HG03521 (cell line): ENCODE measurements around the gene FZR1.
"Not testable (repeated sequence)": the region's sequence is repeated elsewhere in the genome, so short reads cannot be mapped to it uniquely, and the experiment has no call there.

Experiments used
- ATAC-seq: cut with Tn5 transposase; IDR thresholded peaks from one replicate; pipeline ENCODE4 v1.9.1; 2021; ENCODE audit warnings: mild to moderate bottlenecking, moderate library complexity; ENCODE audit not compliant: unreplicated experiment

FZR1 gene

DNA sequence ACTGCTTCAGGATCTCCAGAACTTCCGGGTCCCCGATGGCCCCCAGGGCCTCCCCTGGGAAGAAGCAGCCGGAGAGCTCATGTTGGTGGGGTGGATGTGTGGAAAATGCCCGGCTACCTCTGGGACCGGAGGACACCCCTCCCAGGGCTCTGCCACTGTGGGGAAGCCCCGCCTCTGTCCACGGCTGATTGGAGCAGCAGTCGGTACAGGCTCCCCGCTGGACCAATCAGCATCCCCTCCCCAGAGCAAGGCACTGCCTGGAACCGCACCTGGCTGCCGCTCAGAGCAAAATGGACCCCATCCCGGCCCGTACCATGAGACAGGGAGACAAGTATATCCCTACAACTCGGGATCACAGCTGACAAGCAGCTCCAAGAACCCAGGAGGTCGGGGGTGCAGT, 12.1 kb upstream of the FZR1 start:
- no peak for ATAC-seq

DNA sequence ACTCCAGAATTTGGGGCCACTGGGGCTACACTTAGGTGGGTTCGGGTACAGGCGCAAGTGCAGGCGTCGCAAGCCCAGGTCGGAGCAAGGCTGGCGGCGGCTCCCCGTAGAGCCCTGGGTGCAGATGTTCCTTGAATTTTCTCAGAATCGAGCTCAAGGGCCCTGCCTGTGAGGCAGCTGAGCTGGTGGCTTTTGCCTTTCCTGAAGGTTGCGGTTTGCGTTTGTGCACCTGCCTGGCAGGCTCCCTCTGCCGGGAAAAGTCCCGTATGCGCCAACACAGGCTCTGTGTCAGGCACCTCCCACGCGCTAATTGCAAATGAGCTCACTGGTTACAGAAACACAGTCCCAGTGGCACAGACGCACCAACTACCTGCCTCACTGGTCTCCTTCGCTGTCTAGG, 11.6 kb upstream of the FZR1 start:
- no peak for ATAC-seq

DNA sequence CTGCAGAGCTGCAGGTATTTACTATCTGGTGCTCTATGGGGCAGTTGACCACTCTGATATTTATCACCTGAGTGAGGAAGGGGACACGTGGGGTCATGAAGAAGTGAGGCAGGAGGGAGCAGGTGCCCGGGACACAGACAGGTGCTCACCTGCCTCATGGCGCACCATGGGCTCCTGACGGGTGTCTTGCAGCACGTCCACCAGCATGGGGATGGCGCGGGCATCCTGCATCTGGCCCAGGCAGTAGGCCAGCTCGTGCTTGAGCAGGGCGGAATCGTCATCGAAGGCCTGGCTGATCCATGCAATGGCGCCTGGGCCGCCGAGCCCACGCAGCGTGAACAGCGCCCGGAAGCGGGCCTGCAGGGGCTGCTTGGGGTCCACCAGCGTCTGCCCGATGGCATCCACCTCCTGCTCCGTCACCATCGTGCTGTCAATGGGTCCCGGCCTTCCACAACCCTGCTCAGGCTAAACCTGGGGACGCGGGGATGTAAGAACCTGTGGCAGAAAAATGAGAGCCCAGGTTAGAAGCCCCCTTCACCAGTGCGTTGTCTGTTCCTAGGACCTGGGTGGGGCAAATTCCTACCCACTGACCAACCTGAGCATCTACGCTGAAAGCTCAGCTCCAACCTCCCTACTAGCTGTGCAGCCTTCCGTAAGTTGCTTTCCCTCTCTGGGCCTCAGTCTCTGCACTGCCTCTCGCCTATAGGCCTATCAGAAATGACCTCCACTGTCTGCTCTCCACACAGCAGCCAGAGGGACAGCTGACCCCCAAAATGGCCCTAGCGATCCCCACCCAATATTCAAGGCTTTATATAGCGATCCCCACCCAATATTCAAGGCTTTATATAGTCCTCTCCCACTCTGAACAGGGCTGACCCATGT, 9.5 kb upstream of the FZR1 start:
- no peak for ATAC-seq

DNA sequence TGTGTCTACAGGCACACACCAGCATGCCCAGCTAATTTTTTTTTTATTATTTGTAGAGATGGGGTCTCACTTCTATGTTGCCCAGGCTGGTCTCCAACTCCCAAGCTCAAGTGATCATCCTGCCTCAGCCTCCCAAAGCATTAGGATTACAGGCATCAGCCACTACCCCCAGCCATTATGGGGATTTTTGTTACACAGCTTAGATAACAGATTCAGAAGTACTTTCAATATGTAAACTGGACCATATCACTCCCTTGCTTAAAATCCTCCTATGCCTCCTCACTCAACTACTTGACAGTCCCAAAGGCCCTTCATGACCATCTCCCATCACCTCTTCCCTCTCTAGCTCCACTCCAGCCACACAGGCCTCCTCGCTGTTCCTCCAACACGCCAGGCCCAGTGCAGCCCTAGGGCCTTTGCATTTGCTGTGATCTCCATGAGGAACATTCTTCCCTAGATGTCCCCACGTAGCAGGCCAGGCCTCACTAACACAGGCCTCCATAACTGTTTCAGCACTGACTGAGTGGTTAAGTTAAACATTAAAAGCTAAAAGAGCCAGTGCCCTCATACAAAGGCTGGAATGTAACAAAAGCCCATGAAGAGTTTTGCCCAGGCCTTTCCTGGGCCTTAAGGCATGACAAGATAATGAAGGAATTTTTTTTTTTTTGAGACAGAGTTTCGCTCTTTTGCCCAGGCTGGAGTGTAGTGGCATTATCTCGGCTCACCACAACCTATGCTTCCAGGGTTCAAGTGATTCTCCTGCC, 8.2 kb upstream of the FZR1 start:
- no peak for ATAC-seq

DNA sequence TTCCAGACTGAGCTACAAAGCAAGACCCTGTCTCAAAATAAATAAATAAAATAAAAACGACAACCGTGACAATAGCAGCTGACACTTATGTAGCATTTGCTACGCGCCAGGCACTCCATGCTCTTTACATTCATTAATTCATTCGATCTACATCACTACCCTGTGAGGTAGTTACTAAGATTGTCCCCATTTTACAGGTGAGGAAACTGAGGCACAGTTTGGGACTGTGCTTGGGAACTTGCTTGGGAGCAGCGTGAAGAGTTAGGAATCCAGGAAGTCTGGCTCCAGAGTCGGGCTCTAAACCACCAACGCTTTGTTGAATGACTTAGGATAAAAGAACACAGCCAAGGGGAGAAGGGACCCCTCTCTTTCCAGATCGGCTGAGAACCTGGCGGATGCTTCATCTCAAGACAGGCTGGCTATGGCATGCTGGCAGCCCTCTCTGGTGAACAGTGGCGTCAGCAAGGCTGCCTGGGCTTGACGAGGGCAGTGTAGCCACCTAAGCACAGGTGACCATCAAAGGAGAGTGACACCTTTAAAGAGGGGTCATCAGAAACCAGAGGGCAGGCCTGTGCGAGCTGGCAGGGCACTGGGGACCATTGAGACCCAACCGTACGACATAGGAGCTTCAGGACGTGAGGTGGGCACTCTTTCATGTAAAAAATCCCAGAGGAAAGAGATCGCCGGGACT, 6.2 kb upstream of the FZR1 start:
- ATAC-seq, result no peak

DNA sequence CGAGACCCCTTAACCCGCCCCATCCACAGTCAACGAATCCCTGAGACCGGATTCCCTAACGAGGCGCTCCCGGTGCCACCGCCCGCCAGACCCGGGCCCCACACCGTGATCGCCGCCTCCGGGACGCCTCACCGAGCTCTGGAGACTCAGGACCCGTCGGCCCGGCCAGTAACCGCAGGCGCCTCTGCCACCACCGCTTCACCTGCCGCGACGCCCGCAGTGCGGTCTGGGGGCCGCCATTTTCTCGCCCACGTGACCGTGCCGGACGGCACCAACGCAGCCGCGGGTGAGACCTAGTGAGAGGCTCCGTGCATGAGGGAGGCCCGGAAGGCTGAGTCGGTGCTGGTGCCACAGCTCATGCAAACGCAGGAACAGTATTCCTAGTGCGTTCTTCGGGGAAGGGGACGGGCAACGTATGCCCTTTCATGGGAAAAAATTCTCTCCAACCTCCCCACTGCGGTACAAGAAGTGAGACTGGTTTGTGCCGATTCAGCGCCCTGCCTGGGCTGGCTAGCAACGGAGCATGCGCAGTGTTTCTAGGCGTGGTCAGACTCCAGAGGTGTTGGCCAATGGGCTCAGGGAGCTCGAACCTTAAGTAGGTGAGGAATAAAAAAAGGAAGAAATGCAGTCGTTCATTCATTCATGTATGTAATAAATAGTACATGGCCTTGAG, 5.5 kb upstream of the FZR1 start, which contains the start of gene DOHH:
Gene DOHH, minus strand, starts transcription at position 246 of the 673 bp plus-strand sequence. CDS start 3,860 bp downstream, outside the sequence.
- peak; percentile 71 for ATAC-seq

DNA sequence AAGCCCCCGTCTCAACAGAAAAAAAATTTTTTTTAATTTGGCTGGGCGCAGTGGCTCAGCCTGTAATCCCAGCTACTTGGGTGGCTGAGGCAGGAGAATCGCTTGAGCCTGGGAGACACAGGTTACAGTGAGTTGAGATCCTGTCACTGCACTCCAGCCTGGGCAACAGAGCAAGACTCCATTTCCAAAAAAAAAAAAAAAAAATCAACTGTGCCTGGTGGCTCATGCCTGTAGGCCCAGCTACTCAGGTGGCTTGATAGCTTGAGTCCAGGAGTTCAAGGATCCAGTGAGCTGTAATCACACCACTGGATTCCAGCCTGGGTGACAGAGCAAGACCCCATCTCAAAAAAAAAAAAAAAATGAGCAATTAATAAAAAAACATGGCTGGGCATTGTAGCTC, 4.3 kb upstream of the FZR1 start:
- no peak for ATAC-seq

DNA sequence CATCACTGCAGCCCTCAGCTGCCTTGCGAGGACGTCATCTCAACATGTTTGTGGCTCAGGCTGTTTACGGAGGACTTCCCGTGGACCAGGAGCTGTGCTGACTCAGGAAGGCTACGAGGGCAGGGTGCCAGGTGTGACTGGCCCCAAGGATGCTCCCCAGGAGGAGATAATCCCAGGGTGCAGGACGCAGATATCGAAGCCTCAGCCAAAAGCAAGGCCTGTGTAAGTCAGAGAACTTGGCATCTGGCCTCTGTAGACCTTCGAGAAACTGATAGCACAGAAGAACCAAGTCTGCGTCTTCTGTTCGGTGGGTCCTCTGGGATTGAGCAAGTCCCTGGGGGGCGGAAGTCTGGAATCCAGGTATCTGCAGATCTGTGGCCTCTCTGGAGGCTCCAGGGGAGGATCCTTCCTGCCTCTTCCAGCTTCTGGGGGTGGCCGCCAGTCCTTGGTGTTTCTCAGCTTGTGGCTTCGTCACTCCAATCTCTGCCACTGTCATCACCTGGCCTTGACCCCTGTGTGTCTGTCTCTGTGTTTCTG, 3.0 kb upstream of the FZR1 start:
- ATAC-seq, result no peak

DNA sequence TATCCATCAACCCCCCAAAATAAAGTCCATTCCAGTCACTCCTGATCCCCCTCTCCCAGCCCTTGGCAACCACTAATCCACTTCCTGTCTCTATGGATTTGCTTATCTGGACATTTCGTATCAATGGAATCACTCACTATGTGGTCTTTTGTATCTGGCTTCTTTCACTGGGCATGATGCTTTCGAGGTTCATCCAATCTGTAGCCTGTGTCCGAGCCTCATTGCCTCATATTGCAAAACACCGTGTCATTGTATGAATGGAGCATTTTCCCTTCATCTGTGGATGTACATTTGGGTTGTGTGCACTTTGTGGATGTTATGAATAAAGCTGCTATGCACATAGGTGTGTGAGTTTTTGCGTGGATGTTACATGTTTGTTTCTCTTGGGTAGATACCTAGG, 1.4 kb upstream of the FZR1 start:
- ATAC-seq, result no peak

DNA sequence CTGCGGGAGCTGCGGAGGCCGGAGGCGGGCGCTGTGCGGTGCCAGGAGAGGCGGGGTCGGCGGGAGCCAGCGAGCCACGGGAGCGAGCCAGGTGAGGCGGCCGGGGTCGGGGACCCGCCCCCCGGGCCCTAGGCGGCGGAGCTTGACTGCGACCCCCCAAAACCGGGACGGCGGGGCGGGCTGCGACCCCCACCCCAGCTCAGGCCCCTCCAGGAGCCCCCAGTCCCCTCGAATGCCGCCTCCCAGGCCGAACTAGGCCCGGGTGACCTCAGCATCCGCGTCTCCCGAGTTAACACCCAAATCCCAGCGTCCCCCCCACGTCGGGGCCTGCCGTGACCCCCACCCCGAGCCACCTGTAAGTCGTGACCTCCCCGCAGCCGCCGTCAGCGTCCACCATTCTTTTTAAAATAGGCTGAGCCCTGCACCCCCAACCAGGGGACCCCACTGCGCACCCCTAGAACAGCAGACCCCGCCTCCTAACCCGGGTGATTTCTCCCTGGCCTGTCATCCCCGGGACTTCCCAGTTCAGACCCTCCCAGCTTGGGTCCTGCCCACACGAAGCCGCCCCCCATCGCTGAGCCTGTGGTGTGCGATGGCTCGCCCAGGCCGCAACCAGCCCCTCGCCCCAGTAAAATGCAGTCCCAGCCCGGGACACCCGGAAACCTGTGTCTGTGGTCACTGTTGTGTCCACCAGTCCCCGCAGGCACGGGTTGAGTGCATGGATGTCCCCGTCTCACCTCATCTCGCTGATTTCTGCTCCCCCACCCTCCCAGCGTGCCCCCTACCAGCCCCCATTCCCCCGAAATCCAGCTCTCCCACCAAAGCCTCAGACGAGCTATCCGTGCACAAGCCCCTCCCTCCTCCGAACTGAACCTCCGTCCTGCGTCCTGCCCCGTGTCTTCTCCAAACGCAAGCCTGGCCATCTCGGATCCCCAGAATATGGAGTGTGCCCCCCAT, 551 bp downstream of the FZR1 start:
- peak; percentile 5 for ATAC-seq

DNA sequence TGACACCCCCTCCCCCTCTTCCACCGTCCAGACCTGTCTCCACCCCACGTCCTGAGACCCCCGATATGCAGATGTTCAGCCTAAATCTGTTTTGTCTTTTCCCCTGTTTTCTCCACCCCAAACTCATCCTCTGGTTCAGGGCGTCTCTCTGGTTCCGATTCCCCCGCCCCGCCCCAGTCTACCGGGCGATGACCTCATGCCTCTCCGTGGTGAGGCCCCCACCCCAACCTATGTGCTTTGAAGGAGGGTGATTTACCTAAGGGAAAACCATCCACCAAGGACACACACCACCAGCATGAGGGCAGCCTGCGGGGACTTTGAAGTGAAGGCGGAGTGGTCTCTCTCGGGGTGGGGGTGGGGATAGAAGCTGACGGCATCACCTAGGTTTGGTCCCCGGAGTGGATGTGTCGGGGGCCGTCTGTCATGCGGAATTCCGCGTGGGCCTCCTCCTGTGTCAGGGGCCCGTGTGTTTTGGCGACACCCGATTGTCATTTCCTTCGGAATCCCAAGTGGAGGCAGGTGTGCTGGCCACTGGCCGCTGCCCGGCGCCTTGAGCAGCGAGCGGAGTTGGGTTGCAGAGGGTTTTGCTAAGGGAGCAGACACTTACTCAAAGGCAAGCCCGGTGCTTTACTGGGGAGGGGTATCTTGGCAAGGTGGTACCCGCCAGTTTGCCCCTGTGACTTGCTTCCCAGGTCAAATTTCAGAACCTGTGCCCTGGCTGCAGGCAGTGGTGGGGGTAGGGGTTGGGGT, 1.4 kb downstream of the FZR1 start:
- ATAC-seq, result no peak

DNA sequence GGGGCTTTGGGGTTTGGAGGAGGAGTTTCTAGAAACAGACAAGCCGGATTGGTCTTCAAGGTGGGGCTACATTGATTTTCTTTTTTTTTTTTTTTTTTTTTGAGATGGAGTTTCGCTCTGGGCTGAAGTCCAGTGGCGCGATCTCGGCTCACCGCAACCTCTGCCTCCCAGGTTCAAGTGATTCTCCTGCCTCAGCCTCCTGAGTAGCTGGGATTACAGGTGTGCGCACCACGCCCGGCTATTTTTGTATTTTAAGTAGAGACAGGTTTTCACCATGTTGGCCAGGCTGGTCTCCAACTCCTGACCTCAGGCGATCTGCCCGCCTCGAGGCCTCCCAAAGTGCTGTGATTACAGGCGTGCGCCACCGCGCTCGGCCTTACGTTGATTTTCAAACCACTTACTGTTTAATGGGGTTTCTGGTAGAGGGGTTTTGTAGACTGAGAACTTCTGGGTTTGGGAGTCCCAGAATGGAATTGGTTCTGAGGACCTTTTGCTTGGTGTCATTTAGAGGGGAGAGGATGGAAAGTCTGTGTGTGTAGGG, 2.1 kb downstream of the FZR1 start:
- not testable (repeated sequence) for ATAC-seq

DNA sequence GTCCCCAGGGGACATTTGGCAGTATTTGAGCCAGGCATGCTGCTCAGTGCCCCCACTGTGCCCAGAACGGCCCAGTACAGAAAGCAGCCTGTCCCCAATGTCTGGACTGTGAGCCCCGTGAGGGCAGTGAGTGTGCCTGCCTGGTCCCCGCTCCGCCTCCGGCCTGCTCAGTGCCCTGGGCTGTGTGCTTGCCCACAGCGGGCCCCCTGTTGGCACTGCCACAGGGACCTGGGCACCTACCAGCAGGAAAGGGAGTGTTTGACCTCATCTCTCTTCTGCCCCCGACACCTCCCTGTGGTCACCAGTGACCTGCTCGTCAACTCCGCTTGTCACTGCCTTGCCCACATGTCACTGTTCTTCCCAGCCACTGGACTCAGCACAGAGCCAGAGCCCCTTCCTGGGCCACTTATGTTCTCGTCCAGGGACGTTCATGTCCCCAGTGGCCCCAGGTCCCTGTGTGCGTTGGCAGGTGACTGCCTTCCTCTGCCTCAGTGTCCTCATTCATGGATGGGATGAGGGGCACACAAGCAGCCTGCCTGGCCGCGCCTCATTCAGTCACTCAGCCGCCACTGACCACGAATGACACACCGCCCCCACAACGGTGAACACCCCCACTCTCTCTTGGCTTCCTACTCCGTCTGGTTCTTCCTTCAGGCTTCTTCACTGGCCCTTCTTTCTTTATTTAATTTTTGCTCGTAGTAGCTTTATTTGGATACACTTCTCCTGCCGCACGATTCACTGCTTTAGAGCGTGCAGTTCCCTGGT, 2.8 kb downstream of the FZR1 start:
- ATAC-seq, result no peak

DNA sequence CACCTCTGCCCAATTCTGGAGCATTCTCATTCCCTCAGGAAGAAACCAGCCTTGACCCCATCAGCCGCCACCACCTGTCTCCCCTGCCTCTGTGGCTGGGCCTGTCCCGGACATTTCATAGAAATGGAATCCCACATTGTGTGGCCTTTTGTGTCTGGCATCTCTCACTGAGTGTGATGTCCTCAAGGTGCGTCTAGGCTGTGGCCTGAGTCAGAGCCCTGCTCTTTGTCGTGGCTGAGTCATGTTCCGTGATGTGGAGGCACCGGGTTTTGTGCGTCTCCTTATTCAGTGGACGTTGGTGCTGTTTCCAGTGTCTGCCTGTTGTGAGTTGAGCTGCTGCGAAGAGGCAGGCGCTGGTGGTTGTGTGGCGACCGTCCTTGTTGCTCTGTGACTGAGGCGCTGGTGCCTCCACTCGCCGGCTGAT, 3.5 kb downstream of the FZR1 start:
- ATAC-seq, result no peak

DNA sequence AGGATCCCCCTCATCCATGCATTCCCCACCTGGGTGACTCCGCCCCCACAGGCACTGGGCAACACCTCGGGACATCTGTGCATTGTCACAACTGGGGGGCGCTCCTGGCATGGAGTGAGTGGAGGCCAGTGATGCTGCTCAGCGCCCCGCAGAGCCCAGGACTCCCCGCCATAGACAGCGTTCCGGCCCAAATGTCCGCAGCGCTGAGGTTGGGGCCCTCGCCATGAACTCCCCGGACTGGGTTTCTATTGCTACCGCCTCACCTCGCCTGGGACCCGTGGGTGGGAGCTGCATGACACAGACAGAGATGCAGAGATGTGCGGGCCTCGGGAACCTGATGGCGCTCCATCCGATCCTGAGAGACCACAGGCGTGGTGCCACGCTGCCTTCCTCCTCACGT, 4.6 kb downstream of the FZR1 start:
- ATAC-seq, result no peak

DNA sequence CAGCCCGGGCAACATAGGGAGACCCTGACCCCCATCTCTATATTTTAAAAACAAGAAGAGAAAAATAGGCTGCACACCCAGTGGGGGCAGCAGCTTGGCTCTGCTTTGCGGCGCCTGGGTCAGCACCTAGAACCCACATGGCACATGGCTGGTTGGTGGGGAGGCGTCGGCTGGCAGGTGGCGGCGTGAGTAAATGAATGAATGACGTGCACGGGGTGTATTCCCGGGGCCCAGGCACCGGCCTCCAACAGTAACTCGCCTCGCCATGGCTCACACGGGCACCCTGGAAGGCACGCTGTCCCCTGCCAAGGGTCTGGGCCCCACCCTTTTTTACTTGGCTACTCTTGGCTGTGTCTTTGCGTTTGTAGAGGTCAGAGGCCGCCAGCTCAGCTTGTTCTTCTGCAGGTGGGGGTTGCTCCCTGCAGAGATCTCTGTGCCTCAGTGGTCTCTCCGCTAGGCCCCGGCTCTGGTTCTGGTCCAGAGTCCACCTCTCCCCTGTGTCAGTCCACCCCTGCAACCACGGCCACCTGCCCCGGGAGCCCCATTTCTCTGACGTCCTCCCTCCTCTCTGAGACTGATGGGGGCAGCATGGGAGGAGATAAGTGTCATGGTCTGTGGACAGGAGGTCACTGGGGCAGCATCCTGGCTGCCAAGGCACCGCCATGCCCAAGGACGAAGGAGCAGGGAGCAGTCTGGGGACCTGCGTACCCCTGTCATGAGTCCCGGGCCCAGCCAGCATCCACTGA, 5.6 kb downstream of the FZR1 start:
- ATAC-seq, result no peak

DNA sequence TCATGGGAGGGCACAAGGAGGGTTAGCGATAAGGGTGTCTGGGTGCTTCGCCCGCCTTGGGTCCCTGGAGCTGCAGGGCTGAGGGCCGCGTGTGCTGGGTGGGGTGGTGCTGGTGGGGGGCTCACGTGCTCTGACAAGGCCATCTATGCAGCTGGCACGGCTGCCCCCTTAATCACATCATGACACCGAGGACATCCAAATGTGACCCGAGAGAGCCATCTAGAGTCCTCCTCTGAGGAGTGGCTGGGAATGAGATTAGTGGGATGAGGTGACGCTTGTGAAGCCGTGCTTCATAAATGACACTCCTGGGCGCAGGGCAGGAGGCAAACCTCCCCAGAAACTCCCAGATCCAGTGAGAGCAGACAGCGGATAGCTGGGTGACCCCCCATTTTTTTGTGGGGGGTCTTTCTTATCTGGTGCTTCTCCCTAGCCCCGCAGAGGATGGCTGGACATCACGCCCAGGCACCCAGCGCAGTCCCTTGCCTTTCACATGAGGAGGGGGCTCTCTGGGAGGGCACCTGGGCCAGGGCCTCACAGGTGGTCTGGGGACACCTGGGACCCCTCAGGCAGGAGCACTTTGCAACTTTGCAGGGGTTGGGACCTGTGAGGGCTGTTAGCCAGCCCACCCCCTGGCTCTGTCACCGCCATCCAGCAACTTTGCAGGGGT, 6.6 kb downstream of the FZR1 start:
- ATAC-seq, result no peak
